NCI-H345 treated with DMSO at 0.1 percent for 48 hours (cell line): ENCODE results near the gene HMCES.
"Not testable (repeated sequence)": the region's sequence is repeated elsewhere in the genome, so short reads cannot be mapped to it uniquely, and the experiment has no call there.

Experiments
- DNase-seq: peaks from one replicate; lab custom pipeline; 2025; ENCODE audit not compliant: unreplicated experiment; lab: John Stamatoyannopoulos, UW

The HMCES gene

GRCh38 chr3:129345281-129345680, 66.6 kb downstream of the HMCES start:
- DNase-seq = no peak

- no peak for DNase-seq
Measured at GRCh38 chr3:129345971-129346370, 67.3 kb downstream of the HMCES start.

DNA sequence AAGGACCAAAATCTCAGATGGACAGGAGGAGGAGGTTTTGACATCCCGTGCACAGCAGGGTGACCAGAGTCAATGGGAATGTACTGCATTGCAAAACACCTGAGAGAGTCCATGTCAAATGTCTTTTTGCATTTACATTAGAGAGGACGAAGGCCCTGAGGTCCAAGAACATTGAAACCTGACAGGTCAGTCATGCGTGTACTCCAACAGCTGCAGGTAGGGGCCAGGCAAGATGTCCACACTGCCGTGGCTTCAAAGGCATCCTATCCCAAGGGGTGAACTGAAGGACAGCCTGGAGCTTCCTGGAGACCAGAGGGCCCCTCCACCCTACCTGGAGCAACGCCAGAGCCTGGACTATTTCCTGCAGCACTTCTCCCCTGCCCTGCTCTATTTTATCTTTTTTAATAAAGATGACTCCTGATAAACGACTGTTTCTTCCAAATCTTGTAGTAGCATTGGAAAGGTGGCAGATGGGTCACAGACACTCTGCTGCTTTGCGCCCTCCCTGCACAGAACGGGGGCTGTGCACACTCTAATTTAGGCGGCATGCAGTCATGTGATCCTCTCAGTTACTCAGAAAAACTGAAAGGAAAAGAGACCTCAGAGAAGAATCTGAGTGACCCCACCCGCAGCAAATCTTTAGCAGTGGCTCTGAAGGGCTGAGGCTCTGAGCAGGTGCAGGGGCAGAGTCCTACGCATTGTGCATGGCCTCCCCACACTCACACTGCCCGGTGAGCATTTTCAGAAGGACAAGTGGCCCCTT, 68.2 kb downstream of the HMCES start:
- DNase-seq = no peak

GRCh38 chr3:129347458-129347845, 68.8 kb downstream of the HMCES start:
- no peak for DNase-seq

- no peak for DNase-seq
Measured at GRCh38 chr3:129348734-129349133, 70.1 kb downstream of the HMCES start.

GRCh38 chr3:129349169-129349568, 70.5 kb downstream of the HMCES start:
- DNase-seq = not testable (repeated sequence)

DNA sequence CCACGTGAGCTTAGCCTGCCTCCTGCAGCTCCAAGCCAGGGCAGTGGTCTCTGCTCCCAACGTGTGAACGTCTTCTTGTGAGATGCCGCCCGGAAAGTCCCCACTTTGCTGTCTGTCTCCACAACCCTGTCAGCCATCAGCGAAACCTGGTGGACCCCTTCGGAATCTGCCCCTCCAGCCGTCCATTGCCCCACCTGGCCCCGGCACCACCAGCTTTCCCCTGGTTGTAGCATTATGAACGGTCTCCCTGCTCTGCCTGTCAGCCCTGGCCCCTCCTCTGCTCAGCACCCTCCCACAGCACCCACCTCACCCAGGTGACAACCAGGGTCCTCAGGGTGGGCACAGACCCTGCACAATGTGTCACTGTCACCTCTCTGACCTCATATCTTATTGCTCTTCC, 71.1 kb downstream of the HMCES start:
- DNase-seq = no peak

DNA sequence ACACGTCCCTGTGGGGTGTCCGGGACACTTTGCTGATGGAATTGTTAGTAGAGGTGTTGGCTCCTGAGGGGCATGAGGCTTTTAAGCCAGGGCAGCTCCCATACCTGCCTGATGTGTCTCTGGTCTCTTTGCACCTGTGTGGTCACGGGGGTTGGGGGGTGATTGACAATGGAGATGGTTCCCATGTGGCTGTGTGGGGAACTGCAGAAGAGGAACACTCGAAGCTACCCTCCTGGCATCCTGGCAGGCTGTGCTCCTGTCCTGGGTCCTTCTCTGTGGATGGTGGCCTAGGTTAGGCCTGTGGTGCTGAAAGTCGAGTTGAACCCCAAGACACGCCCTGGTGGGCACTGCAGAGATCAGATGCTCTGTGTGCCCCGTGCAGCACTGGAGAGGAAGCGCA, 73.4 kb downstream of the HMCES start:
- no peak for DNase-seq

DNA sequence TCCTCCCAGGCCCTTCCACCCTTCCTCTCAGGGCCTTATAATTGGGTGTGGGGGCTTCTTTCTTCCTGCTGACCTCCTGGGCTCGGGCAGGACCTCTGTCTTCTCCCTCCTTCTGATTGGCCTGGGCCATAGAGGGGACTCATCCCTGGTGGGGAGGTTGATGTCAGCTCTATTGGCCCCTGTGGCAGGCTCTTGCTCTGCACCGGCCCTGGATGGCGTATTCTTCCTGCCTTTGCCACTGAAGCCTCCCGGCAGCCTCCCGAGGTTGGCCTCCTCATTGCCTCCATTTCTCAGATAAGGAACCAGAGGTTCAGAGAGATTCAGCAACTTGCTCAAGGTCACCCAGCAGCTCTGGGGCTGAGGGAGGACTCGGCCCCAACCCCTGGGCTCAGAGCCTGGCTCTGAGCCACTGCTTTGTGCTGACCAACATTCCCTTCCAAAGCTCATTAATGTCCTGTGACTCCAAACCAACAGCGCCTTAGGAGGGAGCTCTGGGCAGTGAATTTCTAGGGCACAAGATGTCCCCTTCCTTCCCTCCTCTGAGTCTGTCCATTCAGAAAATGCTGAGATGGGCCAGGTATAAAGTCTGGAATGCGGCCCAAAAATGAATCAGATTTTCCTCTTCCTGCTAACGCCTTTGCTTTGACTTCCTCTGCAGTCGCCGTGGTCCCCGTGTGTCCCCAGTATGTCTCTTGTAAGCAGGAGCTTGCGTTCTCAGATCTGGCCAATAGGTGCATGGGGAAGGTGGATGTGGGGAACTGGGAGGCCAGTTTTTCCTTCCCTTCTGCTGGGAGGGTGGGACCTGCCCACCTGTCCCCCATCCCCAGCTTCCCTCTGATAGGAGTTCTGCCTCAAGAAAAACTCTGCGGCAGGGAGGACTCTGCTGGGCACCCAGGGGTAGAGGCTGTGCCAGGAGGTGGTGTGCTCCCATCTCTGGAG, 74.2 kb downstream of the HMCES start:
- no peak for DNase-seq

- DNase-seq = no peak
Measured at GRCh38 chr3:129353589-129353941, 74.9 kb downstream of the HMCES start.
